ENCODE measurements around the gene SSTR3.
A peak's percentile ranks its signal among the peaks of the same experiment; 100 is the strongest.

SSTR3 gene

GRCh38 chr22:37211866-37212173 lies 457 bp downstream of the SSTR3 start:
- H3K27me3 ChIP-seq = no peaks in the 10 kb centered on the region

GRCh38 chr22:37211075-37211865 lies 1.0 kb downstream of the SSTR3 start:
- H3K27ac ChIP-seq = no peak overlapping the region
- no peak overlapping the region for H3K4me3 ChIP-seq
- peak overlapping the region; percentile 37 for H3K4me2 ChIP-seq
- TF ChIP-seq Cebpa-rat (IDR thresholded peaks at IDR 0.05) = no peak
- H3K9ac ChIP-seq = no peak overlapping the region
- no peaks in the 10 kb centered on the region for H4K20me1 ChIP-seq
- H3K4me1 ChIP-seq = peaks cover 34% of the 10 kb centered on the region
- H3K9me3 ChIP-seq = no peaks in the 10 kb centered on the region
- no peaks in the 10 kb centered on the region for H3K27me3 ChIP-seq
- H3K36me3 ChIP-seq = no peaks in the 10 kb centered on the region

More at GRCh38 chr22:37211866-37212173, 457 bp downstream of the SSTR3 start:
- no peak overlapping the region for H3K9ac ChIP-seq
- H3K36me3 ChIP-seq = no peaks in the 10 kb centered on the region
- H3K4me1 ChIP-seq = peaks cover 34% of the 10 kb centered on the region
- no peaks in the 10 kb centered on the region for H3K9me3 ChIP-seq
- no peak overlapping the region for H3K4me3 ChIP-seq
- H3K27ac ChIP-seq = no peak overlapping the region
- no peak for TF ChIP-seq Cebpa-rat (IDR thresholded peaks at IDR 0.05)
- H4K20me1 ChIP-seq = no peaks in the 10 kb centered on the region
- H3K4me2 ChIP-seq = peak overlapping the region; percentile 37

GRCh38 chr22:37210041-37210803 lies 2.1 kb downstream of the SSTR3 start:
- Histone ChIP-seq H3K4me1 (peaks cover 38% of the 10 kb centered on the region), H3K9ac (no peak overlapping the region), H3K27ac (no peak overlapping the region), H3K9me3 (no peaks in the 10 kb centered on the region), H3K36me3 (no peaks in the 10 kb centered on the region), H3K4me2 (no peak overlapping the region), H3K27me3 (no peaks in the 10 kb centered on the region), H3K4me3 (no peak overlapping the region), H4K20me1 (no peaks in the 10 kb centered on the region)
- no peak for TF ChIP-seq Cebpa-rat (IDR thresholded peaks at IDR 0.05)

GRCh38 chr22:37209140-37209845 lies 3.0 kb downstream of the SSTR3 start:
- TF ChIP-seq Cebpa-rat (IDR thresholded peaks at IDR 0.05) = no peak
- Histone ChIP-seq H3K4me1 (peaks cover 45% of the 10 kb centered on the region), H3K36me3 (no peaks in the 10 kb centered on the region), H3K4me3 (no peak overlapping the region), H4K20me1 (no peaks in the 10 kb centered on the region), H3K27me3 (no peaks in the 10 kb centered on the region), H3K9ac (no peak overlapping the region), H3K27ac (no peak overlapping the region), H3K4me2 (peak overlapping the region; percentile 70), H3K9me3 (no peaks in the 10 kb centered on the region)

- peaks cover 45% of the 10 kb centered on the region for H3K4me1 ChIP-seq
- no peak overlapping the region for H3K4me3 ChIP-seq
- peak overlapping the region; percentile 29; the same call in 1 of the 2 replicates for H3K9ac ChIP-seq
- H4K20me1 ChIP-seq = no peaks in the 10 kb centered on the region
- no peaks in the 10 kb centered on the region for H3K36me3 ChIP-seq
- no peaks in the 10 kb centered on the region for H3K9me3 ChIP-seq
- no peak for TF ChIP-seq Cebpa-rat (IDR thresholded peaks at IDR 0.05)
- peak overlapping the region; percentile 70 for H3K4me2 ChIP-seq
- no peaks in the 10 kb centered on the region for H3K27me3 ChIP-seq
- 0 out of 2 replicates have a peak overlapping the region, but pooled peaks have one; percentile 16 for H3K27ac ChIP-seq
These were observed 3.7 kb downstream of the SSTR3 start for GRCh38 chr22:37208401-37209139.

GRCh38 chr22:37207981-37208380 lies 4.3 kb downstream of the SSTR3 start:
- Histone ChIP-seq H3K27me3 (no peaks in the 10 kb centered on the region), H3K27ac (0 out of 2 replicates have a peak overlapping the region, but pooled peaks have one; percentile 16), H3K9ac (peak overlapping the region; percentile 29; the same call in 1 of the 2 replicates), H3K9me3 (no peaks in the 10 kb centered on the region), H3K36me3 (no peaks in the 10 kb centered on the region), H3K4me1 (peaks cover 45% of the 10 kb centered on the region), H4K20me1 (no peaks in the 10 kb centered on the region), H3K4me3 (no peak overlapping the region), H3K4me2 (peak overlapping the region; percentile 70)
- no peak for TF ChIP-seq Cebpa-rat (IDR thresholded peaks at IDR 0.05)

GRCh38 chr22:37206841-37207821 lies 5.1 kb downstream of the SSTR3 start:
- H3K9ac ChIP-seq = no peak overlapping the region
- no peak for TF ChIP-seq Cebpa-rat (IDR thresholded peaks at IDR 0.05)
- no peaks in the 10 kb centered on the region for H4K20me1 ChIP-seq
- no peak overlapping the region for H3K27ac ChIP-seq
- no peak overlapping the region for H3K4me3 ChIP-seq
- H3K27me3 ChIP-seq = no peaks in the 10 kb centered on the region
- no peaks in the 10 kb centered on the region for H3K36me3 ChIP-seq
- no peak overlapping the region for H3K4me2 ChIP-seq
- no peaks in the 10 kb centered on the region for H3K9me3 ChIP-seq
- peaks cover 39% of the 10 kb centered on the region for H3K4me1 ChIP-seq

GRCh38 chr22:37206118-37206840 lies 6.0 kb downstream of the SSTR3 start:
- no peaks in the 10 kb centered on the region for H4K20me1 ChIP-seq
- H3K4me2 ChIP-seq = no peak overlapping the region
- H3K9ac ChIP-seq = no peak overlapping the region

More at GRCh38 chr22:37206118-37206840, 6.0 kb downstream of the SSTR3 start:
- no peak overlapping the region for H3K4me3 ChIP-seq
- no peaks in the 10 kb centered on the region for H3K9me3 ChIP-seq
- no peaks in the 10 kb centered on the region for H3K27me3 ChIP-seq
- H3K27ac ChIP-seq = no peak overlapping the region
- H3K36me3 ChIP-seq = no peaks in the 10 kb centered on the region
- H3K4me1 ChIP-seq = peaks cover 38% of the 10 kb centered on the region
- no peak for TF ChIP-seq Cebpa-rat (IDR thresholded peaks at IDR 0.05)
